ENCODE measurements around the gene ENO1.
A peak's percentile ranks its signal among the peaks of the same experiment; 100 is the strongest.
"Not testable (repeated sequence)": the region's sequence is repeated elsewhere in the genome, so short reads cannot be mapped to it uniquely, and the experiment has no call there.

The ENO1 gene

DNA sequence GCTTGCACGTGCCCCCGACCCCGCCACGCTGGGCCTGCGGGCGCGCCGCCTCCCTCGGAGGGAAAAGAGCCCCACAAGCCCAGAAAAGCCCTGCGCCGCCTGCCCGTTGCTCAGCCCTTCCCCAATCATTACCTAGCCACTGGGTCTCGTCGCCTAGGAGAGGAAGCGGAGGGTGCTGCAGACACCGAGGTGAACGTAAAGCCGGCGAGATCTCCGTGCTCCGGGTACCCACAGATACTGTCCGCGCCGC lies at the start of gene ENO1:
TSS of gene ENO1 (minus strand) at position 239 of the 250 bp plus-strand sequence. CDS start 3,778 bp downstream, outside the sequence.
- Mint-ChIP-seq H3K27me3 (no peaks in the 10 kb centered on the region), H3K4me3 (peak within 1 kb of the TSS; percentile 96), H3K9me3 (ENCODE audit: low read depth) (no peaks in the 10 kb centered on the region), H3K4me1 (ENCODE audit: low read depth) (peaks cover 39% of the 10 kb centered on the region), H3K27ac (peak within 1 kb of the TSS; percentile 99), H3K36me3 (peaks cover 19% of the 10 kb centered on the region)

DNA sequence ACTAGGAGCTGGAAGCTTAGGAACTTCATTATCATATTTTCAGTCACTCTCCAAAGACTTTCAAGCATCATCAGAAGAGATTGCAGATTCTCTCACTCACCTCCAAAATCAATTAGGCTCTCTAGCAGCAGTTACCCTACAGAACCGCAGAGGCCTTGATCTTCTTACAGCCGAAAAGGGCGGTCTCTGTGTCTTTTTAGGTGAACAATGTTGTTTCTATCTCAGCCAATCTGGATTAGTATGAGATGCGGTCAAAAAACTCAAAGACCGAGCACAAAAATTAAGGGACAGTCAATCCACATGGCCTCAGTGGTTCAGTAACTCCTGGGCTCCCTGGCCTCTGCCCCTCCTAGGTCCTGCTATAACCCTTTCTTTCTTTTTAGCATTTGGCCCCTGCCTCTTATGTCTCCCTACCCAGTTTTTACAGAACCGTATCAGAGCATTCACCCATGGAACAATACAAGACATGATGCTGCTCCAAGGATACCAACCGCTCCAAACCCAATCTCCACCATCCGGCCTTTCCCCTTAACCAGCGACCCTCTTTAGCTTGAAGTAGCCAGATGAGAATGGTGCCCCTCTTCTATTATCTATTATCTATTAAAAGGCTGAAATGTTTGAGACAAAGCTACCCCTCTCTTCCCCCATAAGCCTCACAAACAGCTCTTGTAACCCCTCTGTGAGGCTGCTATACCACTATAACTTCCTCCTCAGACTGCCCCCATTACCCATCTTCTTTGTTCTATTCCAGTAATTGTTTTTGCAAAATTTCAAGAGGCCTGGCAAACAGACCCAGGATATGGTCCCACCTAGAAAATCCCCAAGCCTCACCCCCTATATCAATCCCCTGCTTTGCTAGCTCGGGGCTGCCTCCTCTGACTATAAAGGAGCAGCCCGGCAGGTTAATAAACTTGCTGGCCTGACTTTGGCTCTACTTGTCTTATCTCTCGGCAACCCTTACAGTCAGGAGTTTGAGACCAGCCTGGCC lies 48.5 kb upstream of the ENO1 start:
- no peaks in the 10 kb centered on the region for H3K27me3 Mint-ChIP-seq
- no peak overlapping the region for H3K27ac Mint-ChIP-seq
- H3K4me1 Mint-ChIP-seq (ENCODE audit: low read depth), result peaks cover 20% of the 10 kb centered on the region
- H3K9me3 Mint-ChIP-seq (ENCODE audit: low read depth), result no peaks in the 10 kb centered on the region
- H3K36me3 Mint-ChIP-seq, result peaks cover 6% of the 10 kb centered on the region
- H3K4me3 Mint-ChIP-seq, result no peak overlapping the region

DNA sequence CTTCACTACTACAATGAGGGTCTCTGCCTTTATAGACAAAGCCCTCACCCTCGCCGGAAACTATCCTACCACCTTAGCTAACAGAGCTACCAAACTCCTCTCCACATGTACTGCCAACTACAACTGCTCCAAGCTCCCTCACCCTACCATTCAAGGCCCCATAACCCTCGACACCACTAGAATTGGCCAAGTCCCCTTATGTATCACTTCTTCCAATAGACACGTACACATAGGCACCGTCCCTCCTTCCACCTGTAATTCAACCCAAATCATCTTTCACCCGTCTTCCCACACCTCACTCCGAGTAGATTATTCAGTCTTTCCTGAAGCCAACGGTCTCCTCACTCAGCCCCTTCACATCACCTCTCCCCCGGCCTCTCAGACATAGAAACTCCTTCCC lies 47.5 kb upstream of the ENO1 start:
- Mint-ChIP-seq H3K36me3 (peaks cover 5% of the 10 kb centered on the region), H3K4me3 (no peak overlapping the region), H3K27ac (no peak overlapping the region), H3K4me1 (ENCODE audit: low read depth) (peaks cover 15% of the 10 kb centered on the region), H3K27me3 (no peaks in the 10 kb centered on the region), H3K9me3 (ENCODE audit: low read depth) (no peaks in the 10 kb centered on the region)

DNA sequence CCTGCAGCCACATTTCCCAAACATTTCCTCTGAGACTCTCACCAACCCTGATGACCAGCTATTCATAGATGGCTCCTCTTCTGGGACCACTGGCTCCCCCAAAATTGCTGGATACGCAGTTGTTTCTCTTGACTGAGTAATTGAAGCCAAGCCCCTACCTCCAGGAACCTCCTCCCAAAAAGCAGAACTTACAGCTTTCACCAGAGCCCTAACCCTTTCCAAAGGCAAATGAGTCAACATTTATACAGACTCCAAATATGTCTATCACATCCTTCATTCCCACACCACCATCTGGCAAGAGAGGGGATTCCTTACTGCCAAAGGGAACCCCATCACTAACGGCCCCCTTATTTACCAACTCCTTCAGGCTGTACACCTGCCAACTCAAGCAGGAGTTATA lies 46.9 kb upstream of the ENO1 start:
- Mint-ChIP-seq H3K36me3 (peaks cover 5% of the 10 kb centered on the region), H3K27me3 (no peaks in the 10 kb centered on the region), H3K9me3 (ENCODE audit: low read depth) (no peaks in the 10 kb centered on the region), H3K4me1 (ENCODE audit: low read depth) (peaks cover 13% of the 10 kb centered on the region), H3K4me3 (no peak overlapping the region), H3K27ac (no peak overlapping the region)

DNA sequence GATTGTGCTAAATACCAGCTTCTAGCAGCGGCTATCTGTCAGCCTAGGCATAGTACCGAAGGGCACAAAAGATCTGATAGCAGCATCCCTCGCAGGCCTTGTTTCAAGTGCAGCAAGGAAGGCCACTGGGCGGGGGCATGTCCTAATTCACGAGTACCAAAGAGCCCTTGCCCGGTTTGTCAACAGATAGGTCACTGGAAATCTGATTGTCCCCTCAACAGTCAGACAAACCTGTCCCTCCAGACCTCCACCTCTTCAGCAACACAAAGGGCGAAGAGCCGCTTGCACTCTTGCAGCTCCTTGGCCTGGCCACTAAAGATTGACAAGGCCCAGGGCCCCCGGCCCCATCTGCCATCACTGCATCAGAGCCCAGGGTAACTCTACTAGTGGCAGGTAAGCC lies 44.5 kb upstream of the ENO1 start:
- H3K9me3 Mint-ChIP-seq (ENCODE audit: low read depth), result no peaks in the 10 kb centered on the region
- H3K27ac Mint-ChIP-seq, result no peak overlapping the region
- H3K4me3 Mint-ChIP-seq, result no peak overlapping the region
- H3K36me3 Mint-ChIP-seq, result peaks cover 7% of the 10 kb centered on the region
- peaks cover 14% of the 10 kb centered on the region for H3K4me1 Mint-ChIP-seq (ENCODE audit: low read depth)
- H3K27me3 Mint-ChIP-seq, result no peaks in the 10 kb centered on the region

DNA sequence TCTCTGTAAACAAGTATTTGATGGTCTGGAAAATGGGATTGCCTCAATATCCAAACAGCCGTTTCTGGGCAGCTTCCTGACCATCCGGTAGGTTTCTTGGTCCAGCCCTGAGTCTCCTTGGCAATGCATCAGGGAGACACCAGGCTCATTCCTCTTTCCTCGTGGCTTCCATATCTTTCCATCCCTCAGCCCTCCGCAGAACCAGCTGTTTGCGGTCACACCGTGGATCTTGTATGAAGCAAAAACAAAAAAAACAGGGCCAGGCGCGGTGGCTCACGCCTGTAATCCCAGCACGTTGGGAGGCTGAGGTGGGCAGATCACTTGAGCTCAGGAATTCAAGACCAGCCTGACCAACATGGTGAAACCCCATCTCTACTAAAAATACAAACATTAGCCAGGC lies 39.0 kb upstream of the ENO1 start:
- Mint-ChIP-seq H3K27ac (peak overlapping the region; percentile 90), H3K4me3 (peak overlapping the region; percentile 75), H3K4me1 (ENCODE audit: low read depth) (peaks cover 47% of the 10 kb centered on the region)
- not testable (repeated sequence) for H3K27me3 Mint-ChIP-seq; H3K9me3 Mint-ChIP-seq (ENCODE audit: low read depth); H3K36me3 Mint-ChIP-seq

DNA sequence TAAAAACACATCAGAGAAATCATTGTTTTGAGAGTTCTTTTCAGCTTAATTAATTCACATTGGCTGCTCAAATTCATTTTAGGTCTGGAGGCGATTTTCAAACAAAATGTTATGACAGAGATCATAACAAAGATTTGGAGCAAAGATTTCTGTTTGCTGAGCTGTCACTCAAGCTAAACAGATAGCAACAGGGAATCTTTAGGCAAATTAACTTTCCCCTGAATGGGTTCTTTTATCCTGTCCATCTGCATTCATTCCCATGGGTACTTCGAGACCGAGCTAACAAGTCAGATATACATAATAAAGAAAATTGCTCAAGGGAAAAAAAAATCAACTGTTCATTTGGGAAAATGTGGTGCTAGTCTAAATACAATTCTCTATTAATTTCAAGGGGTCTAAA lies 37.0 kb upstream of the ENO1 start:
- Mint-ChIP-seq H3K4me1 (ENCODE audit: low read depth) (peaks cover 47% of the 10 kb centered on the region), H3K27ac (peak overlapping the region; percentile 89)

DNA sequence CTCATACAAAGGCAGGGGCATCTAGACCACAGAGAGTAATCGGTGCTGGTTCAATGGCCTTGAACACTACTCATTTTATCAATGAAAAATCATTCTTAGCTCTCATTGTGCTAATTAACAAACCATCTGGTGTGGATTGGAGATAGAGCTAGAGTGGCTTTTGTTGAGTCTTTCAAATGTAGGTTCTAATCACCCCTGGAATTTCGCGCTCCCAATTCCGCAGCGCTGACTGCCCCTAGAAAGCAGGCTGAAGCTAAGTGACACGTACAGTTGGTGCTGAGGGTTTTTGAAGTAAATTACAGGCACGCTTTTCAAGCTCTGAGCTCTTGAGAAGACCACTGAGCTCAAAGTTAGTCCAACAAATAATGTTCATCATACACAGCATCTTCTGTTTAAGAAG lies 36.0 kb upstream of the ENO1 start:
- Mint-ChIP-seq H3K9me3 (ENCODE audit: low read depth) (no peaks in the 10 kb centered on the region), H3K27ac (peak overlapping the region; percentile 89), H3K36me3 (peaks cover 10% of the 10 kb centered on the region), H3K4me1 (ENCODE audit: low read depth) (peaks cover 46% of the 10 kb centered on the region), H3K27me3 (no peaks in the 10 kb centered on the region), H3K4me3 (no peak overlapping the region)

More for the DNA sequence above, 37.0 kb upstream of the ENO1 start:
- Mint-ChIP-seq H3K4me3 (no peak overlapping the region), H3K9me3 (ENCODE audit: low read depth) (no peaks in the 10 kb centered on the region), H3K36me3 (peaks cover 6% of the 10 kb centered on the region), H3K27me3 (no peaks in the 10 kb centered on the region)

DNA sequence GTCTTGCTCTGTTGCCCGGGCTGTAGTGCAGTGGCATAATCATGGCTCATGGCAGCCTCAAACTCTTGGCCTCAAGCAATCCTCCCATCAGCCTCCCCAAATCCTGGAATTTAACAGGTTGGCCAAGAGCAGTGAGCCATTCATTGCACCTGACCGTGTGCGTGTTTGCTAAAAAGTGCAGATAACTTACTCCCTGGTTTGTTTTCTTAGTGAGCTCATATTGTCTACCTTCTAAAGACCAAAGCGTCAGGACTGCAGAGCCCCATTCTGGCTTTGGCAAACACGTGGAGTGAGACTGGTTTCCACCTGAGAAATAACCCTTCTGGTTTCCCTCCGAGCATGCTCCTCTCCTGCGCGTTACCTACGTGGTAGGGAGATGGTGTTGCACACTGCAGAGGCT lies 35.0 kb upstream of the ENO1 start:
- Mint-ChIP-seq H3K4me3 (no peak overlapping the region), H3K9me3 (ENCODE audit: low read depth) (no peaks in the 10 kb centered on the region), H3K4me1 (ENCODE audit: low read depth) (peaks cover 44% of the 10 kb centered on the region), H3K36me3 (peaks cover 8% of the 10 kb centered on the region), H3K27me3 (no peaks in the 10 kb centered on the region), H3K27ac (peak overlapping the region; percentile 19)

DNA sequence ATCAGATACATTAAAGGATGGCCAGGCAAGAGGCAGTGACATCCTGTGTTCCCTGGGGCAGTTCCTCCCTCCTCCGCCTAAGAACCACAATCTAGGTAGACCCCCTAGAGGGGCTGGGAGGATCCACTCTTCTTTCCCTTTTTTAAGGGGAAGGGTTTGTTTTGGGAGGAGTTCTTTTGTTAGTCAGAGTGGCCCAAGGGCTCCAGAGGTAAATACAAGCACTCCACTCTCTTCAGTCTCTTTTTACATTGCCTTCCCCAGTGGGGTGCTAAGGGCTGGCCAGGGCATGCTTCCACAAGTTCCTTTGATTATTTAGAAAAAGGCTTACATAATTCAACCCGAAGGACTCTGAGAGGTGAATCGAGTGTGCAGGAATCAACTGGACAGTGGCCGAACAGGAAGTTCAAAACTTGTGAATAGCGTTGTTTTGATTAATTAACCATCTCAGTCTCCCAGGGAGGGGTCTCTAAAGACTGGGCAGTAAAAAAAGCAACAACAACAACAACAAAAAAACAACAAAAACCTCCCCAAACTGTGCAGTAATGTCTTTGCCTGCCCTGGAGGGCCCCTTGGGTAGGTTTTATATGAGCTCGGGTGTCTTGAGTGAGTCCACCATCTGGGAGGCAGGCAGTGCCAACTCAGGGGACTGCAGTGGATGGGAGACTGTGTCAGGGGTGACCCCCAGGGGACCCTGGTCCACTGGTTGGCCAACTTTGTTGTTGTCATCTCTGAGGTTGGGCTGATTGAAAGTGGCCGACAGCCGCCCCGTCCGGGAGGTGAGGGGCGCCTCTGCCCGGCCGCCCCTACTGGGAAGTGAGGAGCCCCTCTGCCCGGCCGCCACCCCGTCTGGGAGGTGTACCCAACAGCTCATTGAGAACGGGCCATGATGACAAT lies 33.2 kb upstream of the ENO1 start:
- H3K27ac Mint-ChIP-seq, result peak overlapping the region; percentile 88
- H3K9me3 Mint-ChIP-seq (ENCODE audit: low read depth), result no peaks in the 10 kb centered on the region
- H3K4me1 Mint-ChIP-seq (ENCODE audit: low read depth), result peaks cover 45% of the 10 kb centered on the region
- peak overlapping the region; percentile 27 for H3K4me3 Mint-ChIP-seq
- H3K36me3 Mint-ChIP-seq, result peaks cover 11% of the 10 kb centered on the region
- no peaks in the 10 kb centered on the region for H3K27me3 Mint-ChIP-seq

DNA sequence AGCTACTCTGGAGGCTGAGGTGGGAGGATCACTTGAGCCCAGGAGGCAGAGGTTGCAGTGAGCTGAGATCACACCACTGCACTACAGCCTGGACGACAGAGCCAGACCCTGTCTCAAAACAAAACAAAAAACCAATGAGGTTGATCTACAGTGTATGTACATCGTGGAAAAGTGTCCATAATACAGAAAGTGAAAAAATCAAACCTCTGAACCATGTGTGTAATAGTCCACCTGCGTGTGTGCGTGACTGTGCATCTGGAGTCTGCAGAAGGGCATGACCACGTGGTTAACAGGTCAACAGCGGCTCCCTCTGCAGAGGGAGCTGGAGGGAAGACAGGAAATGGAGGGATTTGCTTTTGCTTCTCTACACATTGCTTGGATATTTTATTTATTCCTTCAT lies 32.4 kb upstream of the ENO1 start:
- Mint-ChIP-seq H3K4me1 (ENCODE audit: low read depth) (peaks cover 44% of the 10 kb centered on the region), H3K9me3 (ENCODE audit: low read depth) (no peaks in the 10 kb centered on the region), H3K27me3 (no peaks in the 10 kb centered on the region), H3K4me3 (no peak overlapping the region), H3K36me3 (peaks cover 11% of the 10 kb centered on the region), H3K27ac (peak overlapping the region; percentile 88)

DNA sequence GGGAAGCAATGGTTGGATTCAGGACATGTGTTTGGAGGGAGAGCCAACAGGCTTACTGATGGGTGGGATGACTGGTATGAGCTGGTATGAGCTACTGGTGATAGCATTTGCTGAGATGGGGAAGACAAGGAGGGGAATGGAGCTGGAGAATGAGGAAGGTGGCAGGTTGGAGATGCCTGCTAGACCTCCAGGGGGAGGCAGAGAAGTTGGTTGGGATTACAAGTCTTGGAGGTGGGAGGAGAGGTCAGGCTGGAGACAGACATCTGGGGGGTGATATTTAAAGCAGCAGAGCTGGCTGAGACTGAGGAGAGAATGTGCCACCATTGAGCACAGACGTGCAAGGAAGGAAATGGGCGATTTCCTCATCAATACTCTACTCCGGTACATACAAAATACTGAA lies 31.8 kb upstream of the ENO1 start:
- Mint-ChIP-seq H3K27ac (peak overlapping the region; percentile 88), H3K4me3 (peak overlapping the region; percentile 6), H3K36me3 (peaks cover 15% of the 10 kb centered on the region), H3K9me3 (ENCODE audit: low read depth) (no peaks in the 10 kb centered on the region), H3K27me3 (no peaks in the 10 kb centered on the region), H3K4me1 (ENCODE audit: low read depth) (peaks cover 44% of the 10 kb centered on the region)

DNA sequence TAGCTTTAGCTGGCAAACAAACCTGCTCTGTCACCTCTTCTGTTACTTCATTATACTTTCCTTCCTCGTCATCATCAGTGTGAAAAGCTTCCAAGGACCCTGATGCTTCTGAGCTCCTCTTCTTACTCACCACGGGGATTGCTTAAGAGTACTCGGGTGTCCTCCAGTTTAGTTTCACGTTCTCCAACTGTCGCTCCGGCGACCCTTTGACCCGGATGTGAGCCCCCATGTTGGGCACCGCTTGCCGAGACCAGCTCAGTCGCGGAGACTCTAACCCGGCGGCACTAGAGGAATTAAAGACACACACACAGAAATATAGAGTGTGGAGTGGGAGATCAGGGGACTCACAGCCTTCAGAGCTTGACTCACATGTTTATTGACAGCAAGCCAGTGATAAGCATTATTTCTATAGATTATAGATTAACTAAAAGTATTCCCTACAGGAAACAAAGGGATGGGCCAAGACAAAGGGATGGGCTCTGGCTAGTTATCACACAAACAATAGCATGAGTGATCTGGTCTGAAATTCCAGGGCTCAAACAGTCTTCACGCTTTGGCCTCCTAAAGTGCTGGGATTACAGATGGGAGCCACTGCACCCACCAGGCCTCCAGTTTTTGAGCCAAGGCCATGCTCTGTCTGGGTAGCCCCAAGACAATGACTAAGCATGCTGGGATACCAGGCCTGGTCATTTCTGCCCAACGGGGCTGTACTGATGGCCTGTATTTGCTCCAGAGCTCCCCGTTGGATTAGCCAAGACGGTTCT lies 30.1 kb upstream of the ENO1 start:
- H3K4me1 Mint-ChIP-seq (ENCODE audit: low read depth), result peaks cover 47% of the 10 kb centered on the region
- H3K36me3 Mint-ChIP-seq, result peaks cover 16% of the 10 kb centered on the region
- peak overlapping the region; percentile 87 for H3K27ac Mint-ChIP-seq
- H3K27me3 Mint-ChIP-seq, result no peaks in the 10 kb centered on the region
- H3K9me3 Mint-ChIP-seq (ENCODE audit: low read depth), result no peaks in the 10 kb centered on the region
- H3K4me3 Mint-ChIP-seq, result peak overlapping the region; percentile 32

DNA sequence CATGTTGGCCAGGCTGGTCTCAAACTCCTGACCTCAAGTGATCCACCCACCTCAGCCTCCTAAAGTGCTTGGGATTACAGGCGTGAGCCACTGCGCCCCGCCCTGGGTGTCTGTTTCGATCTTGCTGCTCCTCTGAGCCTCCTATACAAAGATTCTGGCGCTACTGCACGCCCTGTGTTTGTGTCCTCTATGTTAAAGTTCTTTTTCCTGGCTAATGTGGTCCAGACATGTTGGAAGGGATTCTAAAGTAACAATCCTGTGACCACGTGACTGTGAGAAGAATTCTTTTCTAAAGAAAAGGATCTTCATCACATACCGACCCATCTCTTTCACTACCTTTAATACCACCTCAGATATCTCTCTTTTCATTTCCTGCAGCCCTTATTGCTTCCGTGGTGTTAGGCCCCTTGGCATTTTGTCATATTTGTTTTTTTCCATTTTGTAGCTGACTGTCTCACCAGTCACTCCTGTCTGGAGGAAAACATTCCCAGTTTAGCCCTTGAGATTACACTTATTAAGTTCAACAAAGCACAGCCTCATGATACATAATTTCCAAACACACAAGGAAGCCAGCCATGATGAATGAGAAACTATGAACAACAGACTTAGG lies 27.2 kb upstream of the ENO1 start:
- Mint-ChIP-seq H3K4me1 (ENCODE audit: low read depth) (peaks cover 62% of the 10 kb centered on the region), H3K27ac (peak overlapping the region; percentile 93), H3K4me3 (peak overlapping the region; percentile 18), H3K36me3 (peaks cover 18% of the 10 kb centered on the region), H3K27me3 (no peaks in the 10 kb centered on the region), H3K9me3 (ENCODE audit: low read depth) (no peaks in the 10 kb centered on the region)
